Fibroblast of mammary gland (primary cell): ENCODE measurements around the gene REV3L.
"Not testable (repeated sequence)": the region's sequence is repeated elsewhere in the genome, so short reads cannot be mapped to it uniquely, and the experiment has no call there.

Experiments used
- DNase-seq: peaks from one replicate; pipeline ENCODE4 v3.0.0-alpha.2; 2010; ENCODE audit warnings: low read depth
- H3K4me3 ChIP-seq: 2 replicates; pipeline ENCODE4 v1.5.1; 2011; ENCODE audit warnings: low read depth, mild to moderate bottlenecking, low read length, moderate library complexity; ENCODE audit not compliant: control insufficient read depth
- CTCF ChIP-seq: conservative IDR thresholded peaks from 2 replicates; pipeline ENCODE4 v1.5.1; 2011; ENCODE audit warnings: low read depth, low read length, inconsistent platforms; ENCODE audit not compliant: control insufficient read depth, insufficient read depth

The REV3L gene

GRCh38 chr6:111478064-111478476, 4.9 kb downstream of the REV3L start:
- no peak overlapping the region for H3K4me3 ChIP-seq
- no peak for TF ChIP-seq CTCF
- DNase-seq = peak; percentile 38

GRCh38 chr6:111477481-111477938, 5.5 kb downstream of the REV3L start:
- TF ChIP-seq CTCF = no peak
- DNase-seq = no peak
- no peak overlapping the region for H3K4me3 ChIP-seq

GRCh38 chr6:111476061-111476460, 7.0 kb downstream of the REV3L start:
- not testable (repeated sequence) for DNase-seq, H3K4me3 ChIP-seq

GRCh38 chr6:111474771-111475170, 8.2 kb downstream of the REV3L start:
- DNase-seq = no peak
- H3K4me3 ChIP-seq = no peak overlapping the region
- no peak for TF ChIP-seq CTCF

- TF ChIP-seq CTCF = no peak
- no peak for DNase-seq
- H3K4me3 ChIP-seq = no peak overlapping the region
Measured at GRCh38 chr6:111474106-111474505, 8.9 kb downstream of the REV3L start.

- TF ChIP-seq CTCF = no peak
- DNase-seq = no peak
- no peak overlapping the region for H3K4me3 ChIP-seq
Measured at GRCh38 chr6:111472933-111473435, 10.0 kb downstream of the REV3L start.

GRCh38 chr6:111471958-111472357, 11.1 kb downstream of the REV3L start:
- DNase-seq = no peak
- TF ChIP-seq CTCF = no peak
- no peak overlapping the region for H3K4me3 ChIP-seq

GRCh38 chr6:111471533-111471932, 11.5 kb downstream of the REV3L start:
- H3K4me3 ChIP-seq = no peak overlapping the region
- no peak for TF ChIP-seq CTCF
- DNase-seq = no peak
